Activated CD4-positive, alpha-beta T cell treated with anti-CD3 and anti-CD28 coated beads for 48 hours (primary cell): Measurements from ENCODE around the gene RNF148.

Experiments used
- DNase-seq: peaks from one replicate; pipeline ENCODE4 v3.0.0-alpha.2; 2020

The RNF148 gene

GRCh38 chr7:122702872-122703510, at the start of gene RNF148:
RNF148 (minus strand) TSS chr7:122702922; CDS start chr7:122702750, 172 bp downstream.
- DNase-seq: no peak

GRCh38 chr7:122750389-122750788, 47.7 kb upstream of the RNF148 start:
- DNase-seq: no peak

GRCh38 chr7:122748195-122748594, 45.5 kb upstream of the RNF148 start:
- DNase-seq: no peak

GRCh38 chr7:122746948-122747347, 44.2 kb upstream of the RNF148 start:
- DNase-seq: no peak

- no peak for DNase-seq
Measured at GRCh38 chr7:122743211-122743610, 40.5 kb upstream of the RNF148 start.

GRCh38 chr7:122738947-122739346, 36.2 kb upstream of the RNF148 start:
- DNase-seq: no peak

- DNase-seq: no peak
Measured at GRCh38 chr7:122736183-122736582, 33.5 kb upstream of the RNF148 start.

GRCh38 chr7:122727759-122728158, 25.0 kb upstream of the RNF148 start:
- DNase-seq: no peak

- DNase-seq: no peak
Measured at GRCh38 chr7:122727354-122727753, 24.6 kb upstream of the RNF148 start.

- DNase-seq: no peak
Measured at GRCh38 chr7:122726881-122727280, 24.2 kb upstream of the RNF148 start.

- no peak for DNase-seq
Measured at GRCh38 chr7:122724366-122724765, 21.6 kb upstream of the RNF148 start.

GRCh38 chr7:122719010-122719578, 16.4 kb upstream of the RNF148 start:
- no peak for DNase-seq

GRCh38 chr7:122717356-122718089, 14.8 kb upstream of the RNF148 start:
- no peak for DNase-seq

GRCh38 chr7:122715183-122715582, 12.5 kb upstream of the RNF148 start:
- DNase-seq: no peak

GRCh38 chr7:122710916-122711315, 8.2 kb upstream of the RNF148 start:
- DNase-seq: no peak

GRCh38 chr7:122709930-122710646, 7.4 kb upstream of the RNF148 start:
- DNase-seq: no peak

GRCh38 chr7:122706836-122707235, 4.1 kb upstream of the RNF148 start:
- DNase-seq: no peak

GRCh38 chr7:122699017-122699416, 3.7 kb downstream of the RNF148 start, which contains the start of gene RNF133:
RNF133 (minus strand) TSS chr7:122699117; CDS start chr7:122698918, 199 bp downstream.
- DNase-seq: no peak

- DNase-seq: no peak
Measured at GRCh38 chr7:122695816-122696215, 6.9 kb downstream of the RNF148 start.

- DNase-seq: no peak
Measured at GRCh38 chr7:122694697-122695096, 8.0 kb downstream of the RNF148 start.

GRCh38 chr7:122692769-122693309, 9.9 kb downstream of the RNF148 start:
- DNase-seq: no peak

- no peak for DNase-seq
Measured at GRCh38 chr7:122691569-122692235, 11.0 kb downstream of the RNF148 start.
